LNCAP (cell line): ENCODE results near the gene NT5DC1.

Source experiments
- CTCF ChIP-seq: fragments of 450-650 bp; IDR thresholded peaks from 2 replicates; pipeline ENCODE4 v1.5.1; 2017; ENCODE audit warnings: mild to moderate bottlenecking

Gene NT5DC1

GRCh38 chr6:116145803-116146675 is 45.4 kb downstream of the NT5DC1 start:
- no peak for TF ChIP-seq CTCF

GRCh38 chr6:116152620-116153019 is 52.0 kb downstream of the NT5DC1 start:
- TF ChIP-seq CTCF, result no peak

- TF ChIP-seq CTCF, result no peak
Observed at GRCh38 chr6:116154887-116155286, 54.2 kb downstream of the NT5DC1 start.

GRCh38 chr6:116156405-116157326 is 56.0 kb downstream of the NT5DC1 start:
- TF ChIP-seq CTCF, result no peak

GRCh38 chr6:116157391-116157790 is 56.7 kb downstream of the NT5DC1 start:
- no peak for TF ChIP-seq CTCF

GRCh38 chr6:116158641-116159040 is 58.0 kb downstream of the NT5DC1 start:
- no peak for TF ChIP-seq CTCF

GRCh38 chr6:116159782-116160524 is 59.3 kb downstream of the NT5DC1 start:
- TF ChIP-seq CTCF, result no peak
